Head of caudate nucleus (tissue), 42 donors: ENCODE measurements around the gene RAB6A.
"Not testable (repeated sequence)": the region's sequence is repeated elsewhere in the genome, so short reads cannot be mapped to it uniquely, and the experiment has no call there.

Experiments
- DNase-seq, 42 donors: peaks; one replicate each; pipeline versions ENCODE4 v3.0.0 to v3.0.0-alpha.2; 2020 to 2021; ENCODE audit warnings: mixed read lengths in 7 of 42
- intact Hi-C: fragments of 100-400 bp; cut with DNase I; formaldehyde crosslinking; loops from one replicate; pipeline ENCODE4 v1.15.0; 2022

Gene RAB6A

DNA sequence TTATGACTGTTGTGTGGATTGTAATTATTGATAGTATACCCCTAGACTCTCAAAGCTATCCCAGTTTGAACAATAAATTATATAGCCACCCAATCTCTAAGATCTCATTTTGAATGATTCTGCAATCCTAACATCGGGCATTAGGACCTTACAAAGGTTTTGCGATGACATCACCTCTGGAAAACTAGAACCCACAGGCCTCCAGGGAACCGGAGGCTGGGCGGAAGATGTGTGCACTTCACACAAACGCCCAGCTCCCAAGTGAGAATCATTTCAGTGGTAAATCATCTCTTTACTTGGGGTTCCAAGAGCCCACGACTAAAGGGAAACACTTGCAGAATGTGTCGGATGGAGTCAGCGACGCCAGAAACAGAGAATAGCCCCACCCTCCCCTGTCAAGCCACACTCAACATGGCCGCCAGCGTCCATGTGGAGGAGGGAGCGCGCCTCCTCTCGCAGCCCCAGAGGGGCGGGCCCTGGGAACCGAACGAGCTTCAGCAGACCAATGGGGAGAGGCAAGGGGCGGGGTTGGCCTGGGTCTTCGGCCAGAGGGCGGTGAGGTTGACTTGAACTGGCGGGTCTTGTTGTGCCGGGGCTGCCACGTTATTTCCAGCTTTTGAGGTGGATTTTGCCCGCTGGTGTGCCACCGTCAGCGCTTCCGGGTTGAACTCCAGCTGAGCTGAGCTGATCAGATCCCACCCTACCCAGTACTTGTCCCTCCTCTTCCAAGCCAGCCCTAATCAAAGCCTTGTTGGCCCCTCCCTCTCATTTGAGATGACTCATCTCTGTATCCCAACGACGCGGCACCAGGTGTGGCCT is 18.4 kb upstream of the RAB6A start:
- intact Hi-C loops, result loop anchor here (1.0 kb wide), 1 partner anchor 18 kb away; the partner anchor contains the start of gene RAB6A
- DNase-seq, result peak; percentile 95 to 100 (median 99)

DNA sequence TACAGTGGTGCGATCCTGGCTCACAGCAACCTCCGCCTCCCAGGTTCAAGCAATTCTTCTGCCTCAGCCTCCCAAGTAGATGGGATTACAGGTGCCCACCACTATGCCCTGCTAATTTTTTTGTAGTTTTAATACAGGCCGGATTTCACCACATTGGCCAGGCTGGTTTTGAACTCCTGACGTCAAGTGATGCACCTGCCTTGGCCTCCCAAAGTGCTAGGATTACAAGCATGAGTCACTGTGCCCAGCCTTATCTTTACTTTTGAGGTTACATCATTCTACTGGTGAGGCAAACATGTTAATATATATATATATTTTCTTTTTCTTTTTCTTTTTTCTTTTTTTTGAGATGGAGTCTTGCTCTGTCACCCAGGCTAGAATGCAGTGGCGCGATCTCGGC is 9.9 kb upstream of the RAB6A start:
- DNase-seq, intact Hi-C loops: not testable (repeated sequence)

DNA sequence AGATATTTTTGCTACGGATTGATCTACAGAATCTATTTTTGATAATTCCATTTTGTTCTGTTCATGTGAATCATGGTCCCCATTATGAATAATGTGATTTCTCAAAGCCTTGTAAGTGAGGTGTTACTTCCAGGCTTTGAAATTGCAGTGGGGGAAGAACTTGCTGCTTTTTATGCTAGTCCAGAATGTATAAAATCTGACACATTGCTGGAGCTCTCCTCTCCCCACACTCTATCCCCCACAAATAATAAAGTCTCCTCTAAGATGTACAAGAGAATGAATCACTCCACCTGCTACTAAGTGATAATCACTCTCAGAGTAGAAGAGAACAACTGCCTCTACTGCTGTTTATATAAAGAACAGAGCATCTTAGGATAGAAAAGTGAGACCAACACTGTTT is 5.9 kb upstream of the RAB6A start:
- DNase-seq, result peak in 5 of 42 donors; percentile 14 to 46 (median 30)
- intact Hi-C loops, result no loop called here

GRCh38 chr11:73762732-73763131 is 1.9 kb upstream of the RAB6A start:
- intact Hi-C loops, result no loop called here
- DNase-seq, result no peak

- intact Hi-C loops, result loop anchor here (1.0 to 2.0 kb wide), 2 partner anchors 18 to 115 kb away; partner anchors contain the start of genes COA4 and PAAF1
- DNase-seq, result peak in 1 of 42 donors; percentile 37
These were observed 600 bp upstream of the RAB6A start for GRCh38 chr11:73761403-73761945.

- DNase-seq, result peak in 37 of 42 donors; percentile 21 to 70 (median 38)
- intact Hi-C loops, result loop anchor here (2.0 kb wide), 1 partner anchor 117 kb away; the partner anchor contains the start of genes COA4 and PAAF1
These were observed 667 bp downstream of the RAB6A start for GRCh38 chr11:73760135-73760678.

- DNase-seq, result peak in 2 of 42 donors; percentile 6 to 7
- intact Hi-C loops, result loop anchor here (2.0 kb wide), 1 partner anchor 117 kb away; the partner anchor contains the start of genes COA4 and PAAF1
These were observed 1.2 kb downstream of the RAB6A start for GRCh38 chr11:73759610-73760134.

- intact Hi-C loops, result no loop called here
These were observed 2.4 kb downstream of the RAB6A start for GRCh38 chr11:73758451-73758850.

DNA sequence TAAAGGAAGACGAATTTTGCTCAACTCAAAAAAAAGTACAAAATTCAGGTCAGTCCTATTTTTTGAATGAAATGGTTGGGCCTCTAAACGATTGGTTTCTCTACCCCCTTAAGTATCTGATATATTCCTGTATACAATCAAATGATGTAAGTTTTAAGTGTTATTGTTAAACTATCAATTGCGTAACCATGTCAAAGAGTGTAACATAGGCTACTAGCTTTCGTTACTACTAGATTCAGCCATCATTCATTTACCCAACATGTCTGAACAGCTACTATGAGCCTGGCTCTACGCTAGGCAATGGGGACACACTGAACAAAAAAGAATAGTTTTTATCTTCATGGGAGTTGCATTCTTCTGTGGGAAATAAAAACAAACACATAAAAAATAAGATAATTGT is 3.3 kb downstream of the RAB6A start:
- intact Hi-C loops, result no loop called here
- DNase-seq, result no peak

More at GRCh38 chr11:73758451-73758850, 2.4 kb downstream of the RAB6A start:
- DNase-seq, result no peak

DNA sequence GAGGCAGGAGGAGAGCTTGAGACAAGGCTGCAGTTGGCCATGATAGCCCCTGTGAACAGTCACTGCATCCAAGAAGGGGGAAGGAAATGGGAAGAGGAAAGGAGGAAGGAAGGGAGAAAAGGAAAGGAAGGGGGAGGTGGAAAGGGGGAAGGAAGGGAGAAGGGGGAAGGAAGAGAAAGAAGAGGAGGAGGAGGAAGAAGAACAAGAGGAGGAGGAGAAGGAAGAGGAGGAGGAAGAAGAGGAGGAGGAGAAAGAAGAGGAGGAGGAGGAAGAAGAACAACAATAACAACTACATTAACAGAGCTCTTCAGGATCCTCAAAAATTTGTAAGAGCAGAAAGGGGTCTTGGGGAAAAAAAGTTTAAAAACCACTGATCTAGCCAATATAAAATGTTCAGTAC is 5.2 kb downstream of the RAB6A start:
- intact Hi-C loops, result no loop called here
- DNase-seq, result no peak

DNA sequence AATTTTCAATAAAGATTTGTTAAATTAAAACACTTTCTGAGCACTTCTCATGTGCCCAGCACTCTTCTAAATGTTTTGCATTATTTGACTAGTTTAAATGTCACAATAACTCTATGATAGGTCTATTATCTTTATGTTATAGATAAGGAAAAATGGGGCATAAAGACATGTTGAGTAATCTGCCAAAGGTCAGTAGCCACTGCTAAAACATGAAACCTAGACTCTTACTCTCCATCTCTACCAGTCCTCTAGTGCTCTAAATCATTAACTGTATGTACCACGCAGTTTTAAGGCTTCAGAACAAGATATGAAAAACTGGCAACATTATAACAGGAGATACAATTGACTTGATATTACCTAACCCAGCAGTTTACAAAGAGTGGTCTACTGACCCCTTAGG is 6.9 kb downstream of the RAB6A start:
- intact Hi-C loops, result no loop called here

GRCh38 chr11:73752903-73753302 is 8.0 kb downstream of the RAB6A start:
- no peak for DNase-seq
- intact Hi-C loops, result no loop called here

More for the DNA sequence above, 6.9 kb downstream of the RAB6A start:
- DNase-seq, result no peak

DNA sequence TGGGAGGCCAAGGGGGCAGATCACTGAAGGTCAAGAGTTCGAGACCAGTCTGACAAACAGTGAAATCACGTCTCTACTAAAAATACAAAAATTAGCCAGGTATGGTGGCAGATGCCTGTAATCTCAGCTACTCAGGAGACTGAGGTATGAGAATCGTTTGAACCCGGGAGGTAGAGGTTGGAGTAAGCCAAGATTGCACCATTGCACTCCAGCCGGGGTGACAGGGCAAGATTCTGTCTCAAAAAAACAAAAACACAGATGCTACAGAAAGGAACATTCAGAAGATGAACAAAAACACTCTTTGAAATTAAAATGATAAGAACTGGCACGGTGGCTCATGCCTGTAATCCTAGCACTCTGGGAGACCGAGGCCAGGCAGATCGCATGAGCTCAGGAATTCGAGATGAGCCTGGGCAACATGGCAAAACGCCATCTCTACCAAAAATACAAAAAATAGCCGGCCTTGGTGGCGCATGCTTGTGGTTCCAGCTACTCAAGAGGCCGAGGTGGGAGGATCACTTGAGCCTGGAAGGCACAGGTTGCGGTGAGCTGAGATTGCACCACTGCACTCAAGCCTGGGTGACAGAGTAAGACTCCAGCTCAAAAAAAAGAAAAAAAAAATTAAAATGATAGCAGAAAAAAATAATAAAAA is 8.5 kb downstream of the RAB6A start:
- peak in 8 of 42 donors; percentile 7 to 55 (median 19) for DNase-seq
- intact Hi-C loops, result no loop called here

GRCh38 chr11:73750862-73751261 is 10.0 kb downstream of the RAB6A start:
- DNase-seq, intact Hi-C loops: not testable (repeated sequence)

DNA sequence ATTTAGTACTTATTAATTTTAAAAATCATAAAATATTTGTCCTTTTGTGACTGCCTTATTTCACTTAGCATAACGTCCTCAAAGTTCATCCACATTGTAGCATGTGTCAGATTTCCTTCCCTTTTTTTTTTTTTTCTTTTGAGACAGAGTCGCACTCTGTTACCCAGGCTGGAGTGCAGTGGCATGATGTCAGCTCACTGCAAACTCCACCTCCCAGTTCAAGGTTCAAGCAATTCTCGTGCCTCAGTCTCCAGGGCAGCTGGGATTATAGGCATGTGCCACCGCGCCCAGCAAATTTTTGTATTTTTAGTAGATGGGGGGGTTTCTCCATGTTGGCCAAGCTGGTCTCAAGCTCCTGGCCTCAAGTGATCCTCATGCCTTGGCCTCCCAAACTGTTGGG is 10.6 kb downstream of the RAB6A start:
- no peak for DNase-seq
- intact Hi-C loops, result no loop called here

GRCh38 chr11:73749118-73749517 is 11.8 kb downstream of the RAB6A start:
- intact Hi-C loops, result no loop called here
- DNase-seq, result no peak

DNA sequence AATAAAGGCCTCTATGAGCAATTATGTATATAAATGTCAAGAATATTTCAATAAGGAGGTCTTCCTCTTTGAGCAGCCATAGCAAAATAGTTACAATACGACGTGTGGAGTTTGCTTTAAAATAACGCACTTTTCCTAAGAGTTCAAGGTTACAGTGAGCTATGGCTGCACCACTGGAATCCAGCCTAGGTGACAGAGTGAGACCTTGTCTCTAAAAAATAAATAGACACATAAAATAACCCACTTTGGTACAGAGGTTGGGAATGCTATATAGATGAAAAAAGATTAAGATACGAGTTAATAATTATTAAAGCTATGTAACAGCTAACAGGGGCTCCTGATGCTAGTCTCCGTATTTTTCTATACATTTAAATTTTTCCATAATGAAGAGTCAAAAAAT is 12.6 kb downstream of the RAB6A start:
- no peak for DNase-seq
- intact Hi-C loops, result no loop called here

GRCh38 chr11:73747762-73748161 is 13.1 kb downstream of the RAB6A start:
- DNase-seq, result no peak
- intact Hi-C loops, result no loop called here

- intact Hi-C loops, result no loop called here
- DNase-seq, result no peak
These were observed 14.2 kb downstream of the RAB6A start for GRCh38 chr11:73746701-73747100.
